CD4-positive, alpha-beta T cell treated with Interferon gamma for 1 hour (primary cell): Measurements from ENCODE around the gene SH3BP4.

Experiments used
- DNase-seq: peaks from one replicate; pipeline ENCODE4 v3.0.0-alpha.2; 2020

Gene SH3BP4

DNA sequence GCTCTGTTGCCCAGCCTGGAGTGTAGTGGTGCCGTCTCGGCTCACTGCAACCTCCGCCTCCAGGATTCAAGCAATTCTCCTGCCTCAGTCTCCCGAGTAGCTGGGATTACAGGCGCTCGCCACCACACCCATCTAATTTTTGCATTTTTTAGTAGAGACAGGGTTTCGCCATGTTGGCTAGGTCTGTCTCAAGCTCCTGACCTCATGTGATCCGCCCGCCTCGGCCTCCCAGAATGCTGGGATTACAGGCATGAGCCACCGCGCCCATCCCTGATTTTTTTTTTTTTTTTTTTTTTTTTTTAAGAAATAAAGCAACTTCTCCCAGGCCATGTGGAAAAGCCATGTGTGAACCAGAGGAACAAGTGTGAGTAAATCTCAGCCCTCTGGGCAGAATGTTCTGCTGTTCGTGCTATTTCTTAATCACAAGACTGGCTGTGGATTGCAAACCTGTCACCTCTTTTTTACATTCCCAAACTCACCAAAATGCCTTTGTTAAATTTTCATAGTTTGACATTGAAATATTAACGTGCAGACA is 6.4 kb upstream of the SH3BP4 start:
- no peak for DNase-seq

DNA sequence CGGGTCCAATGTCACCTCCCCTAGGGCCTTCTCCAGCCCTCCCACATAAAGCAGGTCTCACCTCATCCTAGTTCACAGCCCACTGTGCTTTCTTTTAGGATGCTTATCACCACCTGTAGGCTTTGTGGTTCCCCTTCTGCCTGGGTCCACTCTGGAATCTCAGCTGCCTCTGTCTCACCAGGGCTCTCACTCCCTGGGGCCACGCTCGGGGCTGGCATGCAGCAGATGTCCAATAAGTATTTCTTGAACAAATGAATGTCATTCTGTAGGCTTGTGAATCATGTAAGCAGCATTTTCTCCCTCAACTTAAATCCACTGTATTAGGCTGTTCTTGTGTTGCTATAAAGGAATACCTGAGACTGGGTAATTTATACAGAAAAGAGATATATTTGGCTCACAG is 4.3 kb upstream of the SH3BP4 start:
- no peak for DNase-seq

DNA sequence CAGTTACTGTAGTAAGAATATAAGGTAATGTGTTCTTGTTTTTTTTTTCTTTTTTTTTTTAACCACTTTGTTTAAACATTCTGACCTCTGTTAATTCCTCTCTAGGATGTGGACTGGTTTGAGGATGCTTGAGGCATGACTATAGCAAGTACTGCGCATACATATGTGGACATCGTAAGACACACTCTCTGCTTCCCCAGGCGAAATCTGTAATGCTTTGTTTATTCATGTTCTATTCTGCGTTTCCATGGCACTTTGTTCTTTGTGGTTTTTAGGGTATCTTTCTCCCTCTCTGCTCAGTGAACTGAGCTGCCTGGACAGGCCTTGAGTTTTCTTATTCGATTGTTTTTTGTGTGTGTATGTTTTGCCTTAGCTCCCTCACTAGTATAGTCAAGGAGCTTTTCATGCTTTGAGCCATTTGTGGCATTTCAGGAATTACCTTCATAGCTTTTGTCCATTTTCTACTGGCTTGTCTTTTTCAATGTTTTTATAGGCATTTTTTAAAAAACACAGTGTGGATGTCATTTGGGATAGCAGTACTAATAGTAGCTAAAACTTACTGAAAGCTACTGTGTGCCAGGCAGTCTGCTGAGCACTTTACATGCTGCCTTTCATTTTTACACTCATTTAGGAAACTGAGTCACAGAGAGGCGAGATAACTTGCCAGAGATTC is 1.9 kb upstream of the SH3BP4 start:
- no peak for DNase-seq

DNA sequence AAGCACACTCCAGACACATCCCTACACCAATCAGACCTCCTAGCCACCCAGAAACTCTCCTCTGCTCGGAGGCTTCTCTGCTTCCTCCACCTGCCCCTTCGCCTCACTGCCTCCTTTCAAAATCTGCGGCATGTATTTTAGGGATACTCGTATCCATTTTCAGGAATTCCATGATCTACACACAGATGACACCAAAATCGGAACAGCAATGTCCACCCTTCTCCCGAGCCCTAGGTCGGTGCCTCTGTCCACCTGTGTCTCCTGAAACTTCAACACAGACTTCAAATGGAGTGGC is 1.4 kb upstream of the SH3BP4 start:
- DNase-seq: no peak

DNA sequence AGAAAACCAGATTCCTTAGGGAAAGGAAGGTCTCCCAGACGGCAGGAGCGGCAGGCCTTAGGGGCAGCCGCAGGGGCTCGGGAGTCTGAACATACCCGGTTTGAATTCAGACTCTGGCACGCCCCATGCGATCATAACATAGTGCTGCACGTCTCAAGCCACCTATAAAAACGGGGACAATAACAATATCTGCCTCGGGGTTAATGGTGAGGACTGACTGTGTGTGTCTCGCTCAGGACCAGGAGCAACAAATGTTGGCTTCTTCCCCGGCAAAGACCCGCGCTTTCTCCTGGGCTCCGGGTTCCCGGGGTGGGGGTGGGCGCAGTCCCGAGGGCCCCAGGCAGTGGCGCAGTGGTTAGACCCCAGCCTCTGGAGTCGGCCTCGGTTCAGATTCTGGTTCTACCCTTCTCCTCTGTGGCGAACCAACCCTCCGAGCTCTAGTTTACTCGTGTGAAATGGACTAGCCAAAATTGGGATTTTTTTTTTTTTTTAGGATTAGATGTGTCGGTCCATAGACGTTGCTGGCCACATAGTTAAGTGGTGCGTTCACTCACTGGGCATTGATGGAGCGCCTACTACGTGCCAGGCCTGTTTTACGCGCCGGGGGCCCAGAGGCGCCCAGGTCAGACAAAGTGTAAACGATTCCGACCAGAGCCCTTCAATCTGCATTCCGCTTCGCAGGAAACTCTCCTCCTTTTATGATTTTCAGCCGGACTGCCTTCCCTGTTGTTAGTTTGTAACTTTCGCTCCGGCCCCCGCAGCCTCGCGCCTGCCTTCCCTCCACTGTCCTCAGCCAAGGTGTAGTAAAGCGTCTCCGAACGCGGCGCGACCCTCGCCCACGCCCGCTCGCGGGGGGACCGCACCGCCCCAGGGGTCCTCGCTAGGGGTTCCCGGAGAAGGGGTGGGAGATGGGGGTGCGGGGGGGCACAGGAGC is 820 bp upstream of the SH3BP4 start:
- no peak for DNase-seq

DNA sequence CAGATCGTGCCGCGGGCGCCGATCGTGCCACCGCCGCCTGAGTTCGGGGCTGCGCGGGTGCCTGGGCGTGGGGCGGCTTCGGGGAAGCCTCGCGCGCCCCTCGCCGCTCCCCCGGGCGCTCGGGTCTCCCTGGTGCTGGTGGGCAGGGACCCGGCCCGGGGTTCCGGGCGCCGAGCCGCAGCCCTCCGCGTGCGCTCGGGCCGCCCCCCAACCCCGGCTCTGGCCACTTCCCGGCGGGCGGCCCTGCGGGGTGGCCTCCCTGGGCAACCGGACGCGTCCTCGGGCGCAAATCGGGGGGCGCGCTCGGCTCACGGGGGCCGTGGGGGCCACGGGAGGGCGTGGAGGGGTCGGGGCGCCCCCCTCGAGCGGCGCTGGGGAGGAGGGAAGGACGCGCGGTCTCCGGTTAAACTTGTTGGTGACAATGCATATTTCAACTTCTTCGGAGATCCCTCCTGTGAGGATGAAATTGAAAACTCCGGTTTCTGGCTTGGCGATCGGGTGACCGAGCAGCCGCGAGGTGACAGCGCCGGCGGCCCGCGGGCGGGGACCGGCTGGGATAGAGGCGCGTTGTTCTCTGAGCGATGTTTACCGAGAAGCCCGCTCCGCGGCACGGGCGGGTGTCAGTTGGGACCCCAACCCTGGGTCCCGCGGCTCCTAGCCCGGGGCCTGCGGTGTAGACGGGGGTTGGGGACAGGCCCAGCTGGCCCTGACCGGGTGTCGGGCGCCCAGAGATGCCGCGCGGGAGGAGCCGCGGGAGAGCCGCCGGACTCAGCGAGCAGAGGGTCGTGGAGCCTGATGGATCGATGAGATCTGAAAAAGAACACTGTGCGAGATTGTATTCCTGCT is 676 bp downstream of the SH3BP4 start:
- no peak for DNase-seq

DNA sequence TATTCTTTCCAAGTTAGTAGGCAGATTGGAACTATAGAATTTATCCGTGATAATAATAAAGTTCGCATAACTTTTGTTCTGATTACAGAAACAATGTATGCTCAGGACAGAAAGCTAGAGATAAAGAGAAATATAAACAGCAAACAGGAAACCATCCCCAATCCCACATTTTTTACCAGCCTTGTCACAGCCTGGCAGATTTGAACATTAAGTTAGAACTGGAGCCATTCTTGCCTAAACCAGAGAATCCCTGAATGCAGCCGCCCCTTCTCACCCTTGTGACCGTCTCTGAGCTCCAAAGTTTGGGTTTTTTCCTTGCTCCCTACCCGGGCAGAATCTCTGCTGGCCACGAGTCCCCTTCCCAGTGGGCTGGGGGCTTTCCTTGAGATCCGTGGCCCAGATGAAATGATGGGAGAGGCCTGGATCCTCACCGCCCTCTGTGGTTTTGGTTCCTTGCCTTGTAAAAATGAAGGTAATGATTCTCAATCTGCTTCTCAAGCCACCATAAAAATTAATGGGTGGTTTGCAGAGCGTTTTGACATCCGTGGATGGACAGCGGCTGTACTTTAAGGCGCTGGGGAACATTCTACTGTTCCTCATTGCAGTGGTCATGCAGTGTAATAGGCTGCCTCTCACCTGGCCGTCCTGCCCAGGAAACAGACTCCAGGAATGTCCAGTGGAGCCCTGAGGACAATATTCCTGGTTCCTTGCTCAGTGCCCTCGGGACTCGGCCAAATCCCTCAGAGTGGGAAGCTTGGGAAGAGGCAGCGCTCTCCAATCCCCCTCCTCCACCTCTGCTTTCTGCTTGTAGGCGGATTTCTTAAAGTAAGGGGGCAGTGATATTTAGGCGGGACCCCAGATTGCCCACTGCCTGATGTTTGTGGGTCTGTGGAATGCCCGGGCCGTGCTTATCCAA is 1.6 kb downstream of the SH3BP4 start:
- no peak for DNase-seq

DNA sequence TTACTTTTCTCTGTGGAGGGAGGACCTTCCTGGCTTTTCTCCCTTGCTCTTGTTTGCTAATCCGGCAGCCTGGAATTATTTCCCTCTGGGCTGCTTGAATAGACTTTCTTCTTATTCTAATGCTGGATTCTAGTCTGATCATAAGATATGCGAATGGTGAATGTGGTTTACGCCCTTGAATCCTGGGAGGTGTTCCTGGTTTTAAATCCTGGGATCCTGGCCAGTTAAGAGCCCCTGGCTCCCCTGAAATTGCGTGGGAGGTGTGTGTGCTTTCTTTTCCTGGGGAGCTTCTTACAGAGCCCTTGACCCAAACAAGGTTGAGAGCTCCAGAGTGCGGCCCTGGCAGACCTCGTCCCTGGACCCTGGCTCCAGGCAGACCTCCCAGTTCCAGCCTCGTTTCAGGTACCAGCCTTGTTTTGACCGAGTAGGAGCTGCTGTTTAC is 2.8 kb downstream of the SH3BP4 start:
- no peak for DNase-seq

DNA sequence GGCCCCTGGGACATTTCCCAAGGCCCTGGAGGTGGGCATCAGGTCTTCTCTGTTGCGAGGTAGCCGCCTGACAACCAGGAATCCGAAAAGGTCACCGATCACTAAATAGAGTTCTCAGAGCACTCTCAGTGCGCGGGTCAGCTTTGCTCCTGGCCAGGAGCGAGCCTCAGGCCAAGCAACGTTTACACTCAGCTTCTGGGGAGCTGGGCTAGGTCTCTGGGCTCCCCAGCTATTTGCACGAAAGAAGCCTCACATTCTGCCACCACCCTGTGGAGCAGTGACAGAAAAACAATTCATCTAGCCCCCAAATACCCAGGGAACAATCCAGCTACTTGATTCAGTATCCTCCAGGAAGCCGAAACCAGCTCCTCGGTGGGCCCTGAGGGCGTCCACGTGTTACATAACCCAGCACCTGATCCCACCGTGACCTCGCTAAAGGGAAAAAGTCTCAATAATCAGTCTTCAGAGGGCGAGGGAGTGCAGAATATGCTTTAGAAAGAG is 3.3 kb downstream of the SH3BP4 start:
- DNase-seq: no peak

DNA sequence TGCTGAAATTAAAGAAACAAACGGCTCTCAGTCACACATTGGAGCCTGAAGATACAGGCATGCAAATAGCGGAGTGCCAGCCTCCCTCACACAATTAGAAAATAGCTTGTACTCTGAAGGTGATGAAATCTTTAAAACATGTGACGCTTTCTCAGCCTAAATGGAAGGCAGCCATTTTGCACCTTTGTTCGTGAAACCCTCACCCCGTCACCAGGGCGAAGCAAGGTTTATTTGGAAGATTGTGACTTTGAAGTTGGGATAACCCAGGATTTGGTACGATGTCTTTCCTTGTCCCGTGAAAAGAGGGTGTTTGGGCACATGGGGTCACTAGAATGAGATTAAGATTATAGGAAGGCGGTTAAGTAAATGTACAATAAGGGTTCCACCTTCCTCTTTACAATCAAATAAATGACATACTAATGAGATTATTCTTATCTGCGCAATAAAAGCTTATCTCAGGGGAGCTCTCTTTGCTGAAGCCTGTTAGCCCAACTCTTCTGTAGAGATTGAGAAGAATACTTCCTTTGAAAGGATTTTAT is 4.2 kb downstream of the SH3BP4 start:
- no peak for DNase-seq

DNA sequence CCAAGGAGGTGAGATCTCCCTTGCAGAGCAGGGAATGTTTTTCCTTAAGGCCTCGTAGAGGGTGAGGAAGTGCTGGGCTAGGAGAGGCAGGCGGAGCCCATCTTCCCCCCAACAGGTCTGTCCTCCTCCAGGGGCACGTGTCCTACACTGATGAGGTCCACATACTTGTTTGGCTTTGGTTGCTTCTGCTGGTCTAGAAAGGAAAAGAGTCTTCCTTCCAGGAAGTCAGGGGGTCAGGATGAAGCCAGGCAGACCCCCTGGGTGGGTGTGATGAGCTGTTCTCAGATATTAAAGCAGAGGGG is 6.0 kb downstream of the SH3BP4 start:
- DNase-seq: no peak

DNA sequence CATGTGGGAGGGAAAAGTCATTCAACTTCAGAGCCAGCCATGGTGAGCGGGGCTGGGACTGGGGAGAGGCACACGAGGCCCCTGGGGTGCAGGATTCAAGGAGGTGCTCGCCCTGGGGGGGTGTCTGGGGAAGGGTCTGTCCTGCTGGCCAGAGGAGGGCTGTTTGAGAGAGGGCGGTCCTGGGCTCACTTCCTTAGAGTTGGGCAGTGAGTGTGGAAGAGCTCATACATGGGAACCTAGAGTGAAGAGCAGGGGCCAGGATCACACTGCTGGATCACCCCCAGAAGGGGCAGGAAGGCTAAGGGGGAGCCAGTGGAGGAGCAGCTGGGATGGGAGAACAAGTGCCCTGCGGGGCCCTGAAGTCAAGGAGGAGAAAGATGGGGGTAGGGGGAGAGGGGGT is 6.5 kb downstream of the SH3BP4 start:
- DNase-seq: no peak

DNA sequence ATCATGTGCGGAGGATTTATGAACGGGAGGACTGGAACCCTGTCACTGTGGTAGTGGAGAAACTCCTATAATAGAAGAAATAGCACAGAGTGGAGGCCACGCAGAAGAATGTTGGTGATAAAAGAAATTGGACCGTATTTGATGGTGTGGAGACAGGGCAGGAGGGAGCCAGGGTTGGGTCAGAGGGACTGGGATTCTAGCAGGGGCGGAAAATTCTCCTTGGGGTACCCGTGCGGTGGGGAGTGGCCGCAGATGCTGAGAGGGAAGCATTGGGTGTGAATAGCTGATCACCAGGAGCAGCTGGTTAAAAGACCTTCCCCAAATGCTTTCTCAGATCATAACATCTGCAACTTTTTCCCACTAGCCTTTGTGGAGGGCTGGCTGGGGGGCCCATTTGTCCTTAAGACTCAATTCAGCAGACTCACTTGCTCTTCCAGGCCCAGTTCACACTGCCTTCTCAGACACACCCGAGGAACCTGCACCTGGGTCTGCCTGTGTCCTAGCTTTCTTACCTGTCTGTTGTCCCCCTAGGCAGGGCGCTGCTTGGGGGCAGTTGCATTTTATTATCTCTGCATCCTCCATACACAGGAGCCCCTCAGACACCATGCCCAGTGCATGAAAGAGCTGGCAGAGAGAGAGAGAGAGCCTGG is 7.1 kb downstream of the SH3BP4 start:
- no peak for DNase-seq

DNA sequence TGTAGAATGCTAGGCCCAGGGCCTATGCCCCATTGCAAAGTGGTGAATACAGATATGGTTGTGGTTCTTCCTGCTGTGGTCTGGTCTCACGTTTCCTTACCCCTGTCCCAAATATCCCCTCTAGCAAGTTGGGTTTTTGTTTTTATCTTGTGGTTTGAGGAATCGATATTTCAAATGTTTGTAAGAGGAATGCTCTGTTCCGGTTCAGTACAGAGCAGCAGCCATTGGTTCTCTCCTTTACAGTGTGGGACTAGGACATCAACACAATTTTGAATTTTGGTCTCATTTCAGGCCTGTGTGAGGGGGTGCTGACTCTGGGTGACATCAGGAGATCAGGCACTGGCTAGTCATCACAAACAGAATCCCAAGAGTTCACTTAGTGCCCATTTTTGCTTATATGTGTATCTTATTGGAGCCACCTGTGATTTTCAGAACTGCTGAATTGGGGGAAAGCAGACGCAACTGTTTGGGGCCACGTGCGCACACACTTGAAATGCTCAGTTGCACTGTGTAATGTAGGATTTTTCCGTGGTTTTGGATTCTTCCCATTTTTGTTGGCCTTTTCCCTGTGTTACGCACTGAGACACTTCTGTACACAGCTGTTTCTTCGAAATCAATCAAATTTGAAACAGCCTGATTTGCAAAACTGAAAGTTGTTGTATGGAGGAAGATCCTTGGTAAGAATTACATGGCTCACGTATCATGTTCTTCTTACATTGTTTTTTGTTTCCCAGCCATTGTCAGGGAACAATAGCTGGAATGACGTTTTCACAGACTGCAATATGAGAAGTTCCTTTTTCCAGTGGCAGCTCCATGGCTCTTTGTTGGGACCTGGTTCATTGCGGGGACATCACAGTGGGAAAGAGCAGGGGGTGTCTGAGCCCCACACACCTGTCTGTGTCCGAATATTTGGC is 8.6 kb downstream of the SH3BP4 start:
- DNase-seq: no peak

DNA sequence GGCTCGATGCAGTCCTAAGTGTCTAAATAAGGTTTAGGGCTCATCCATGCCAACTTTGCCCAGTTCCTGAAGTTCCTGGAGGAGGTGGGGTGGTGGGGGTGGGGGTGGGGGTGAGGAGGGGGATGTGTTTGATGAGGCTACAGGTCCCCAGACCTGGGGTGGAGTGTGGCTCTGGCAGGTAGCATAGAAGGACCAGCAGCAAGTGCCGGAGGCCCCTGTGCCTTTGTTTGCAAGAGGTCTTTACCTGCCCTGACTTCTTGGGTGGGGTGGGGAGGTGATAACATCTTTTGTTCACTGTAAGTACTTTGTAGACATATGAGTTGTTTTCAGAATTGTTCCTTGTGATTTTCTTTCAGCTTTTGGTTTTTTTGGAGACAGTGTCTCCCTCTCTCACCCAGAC is 10.0 kb downstream of the SH3BP4 start:
- no peak for DNase-seq

DNA sequence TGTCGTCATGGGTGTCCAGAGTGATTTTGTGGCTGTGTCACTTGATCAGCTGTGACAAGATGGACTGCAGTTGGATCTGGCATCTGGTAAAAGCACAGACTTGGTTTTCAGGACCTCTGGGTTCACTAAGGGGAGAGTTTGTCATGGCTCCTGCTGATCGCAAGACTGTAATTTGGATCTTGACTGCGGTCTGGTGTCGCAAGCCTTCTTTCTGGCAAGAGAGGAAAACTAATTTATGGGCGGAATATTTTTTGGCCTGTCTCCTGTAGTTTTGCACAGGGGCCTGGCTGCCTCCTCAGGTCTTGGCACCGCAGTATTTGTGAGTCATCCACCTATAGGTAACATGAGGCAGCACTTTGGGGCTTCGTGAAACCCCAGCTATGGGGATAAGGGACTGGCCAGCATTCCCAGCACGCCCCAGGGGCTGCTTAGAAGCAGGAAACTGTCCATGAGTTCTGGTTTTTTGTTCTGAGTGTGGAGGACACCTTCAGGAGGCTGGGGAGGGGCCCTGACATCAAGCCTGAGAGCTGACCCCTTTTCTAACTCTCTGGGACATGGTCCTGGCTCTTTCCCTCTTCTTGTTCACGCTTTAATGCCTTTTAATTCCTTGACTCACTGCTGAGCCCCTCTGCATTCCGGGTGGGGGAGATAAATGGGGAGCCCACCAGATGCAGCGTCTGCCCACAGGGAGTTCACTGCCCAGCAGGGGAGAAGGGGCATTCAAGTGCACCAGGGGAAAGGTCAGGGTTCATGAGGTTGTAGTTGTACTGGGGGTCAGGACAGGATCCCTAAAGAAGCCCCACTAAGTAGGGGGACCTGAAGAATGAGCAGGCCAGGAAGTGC is 12.2 kb downstream of the SH3BP4 start:
- DNase-seq: no peak

DNA sequence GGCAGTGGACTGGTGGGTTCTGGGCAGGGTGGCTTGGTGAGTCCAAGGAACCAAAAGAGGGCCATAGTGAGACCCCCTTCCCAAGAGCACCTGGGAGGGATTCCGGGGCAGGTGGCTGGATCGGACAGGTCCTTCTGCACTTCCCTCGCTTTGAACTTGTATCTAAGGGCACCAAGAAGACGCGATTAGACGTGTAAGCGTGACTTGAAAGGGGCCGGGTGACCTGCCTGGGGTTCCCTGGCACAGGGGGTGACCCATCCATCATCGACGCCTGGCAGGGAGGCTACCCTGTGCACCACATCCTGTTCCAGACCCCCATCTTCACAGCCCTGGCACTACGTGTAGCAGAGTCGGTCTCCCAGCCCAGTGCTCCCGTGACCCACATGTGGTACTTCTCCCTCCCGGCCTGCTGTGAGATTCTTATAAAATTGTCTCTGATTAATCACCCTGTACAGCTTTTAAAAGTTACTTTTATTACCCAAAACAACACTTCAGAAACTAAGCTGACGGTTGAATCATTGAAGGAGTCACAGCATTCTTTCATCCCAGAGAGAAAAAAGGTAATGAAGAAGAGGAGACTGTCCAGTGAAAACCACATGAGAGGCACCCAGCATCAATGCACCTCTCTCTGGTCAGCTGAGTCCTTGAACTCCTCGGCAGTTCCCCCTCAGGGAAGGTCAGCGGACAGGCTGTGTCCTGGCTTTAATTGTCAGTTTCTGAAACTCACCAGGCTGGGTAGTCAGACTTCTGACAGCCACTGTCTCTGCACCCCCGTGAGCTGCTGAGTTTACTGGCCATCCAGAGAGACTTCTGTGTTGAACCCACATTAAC is 13.0 kb downstream of the SH3BP4 start:
- no peak for DNase-seq

DNA sequence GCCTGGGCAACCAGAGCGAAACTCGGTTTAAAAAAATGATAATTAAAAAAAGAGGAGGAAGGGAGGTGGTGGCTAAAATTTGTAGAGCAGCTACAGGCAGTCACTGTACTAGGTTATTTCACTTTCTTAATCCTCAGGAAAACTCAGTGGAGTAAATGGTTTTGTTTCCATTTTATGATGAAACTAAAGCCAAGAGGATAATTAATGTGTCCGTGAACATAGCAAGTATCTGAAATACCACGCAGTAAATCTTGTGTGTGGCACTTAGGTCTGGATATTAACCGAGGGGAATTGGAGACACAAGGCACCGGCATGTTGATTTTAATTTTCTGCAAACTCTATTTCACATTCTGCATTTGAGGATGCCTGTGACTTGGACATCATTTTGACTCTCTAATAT is 14.5 kb downstream of the SH3BP4 start:
- no peak for DNase-seq
